Liver (tissue), 9 donors: ENCODE data around the gene FRMD5. TPM values are rescaled to one million over a fixed set of nuclear protein-coding genes. Genes with fewer than 3 reads are reported as not detected.

ENCODE experiments used
- DNase-seq: peaks from one replicate; pipeline ENCODE4 v3.0.0-alpha.2; 2017; ENCODE audit warnings: low spot score
- H3K27ac ChIP-seq, 2 donors: one replicate each; pipeline ENCODE4 v1.7.0; 2013; ENCODE audit warnings: inconsistent platforms in 2 of 2, low read length in 2 of 2, control low read depth in 1 of 2, low read depth in 1 of 2, mild to moderate bottlenecking in 1 of 2
- H3K27me3 ChIP-seq, 4 donors: one replicate each; pipeline versions ENCODE4 v1.6.1 to v1.7.0; 2013; ENCODE audit warnings: low read length in 3 of 4, inconsistent platforms in 1 of 4, mild to moderate bottlenecking in 1 of 4, moderate library complexity in 1 of 4; ENCODE audit not compliant: control insufficient read depth in 4 of 4, insufficient read depth in 4 of 4
- H3K36me3 ChIP-seq, 4 donors: one replicate each; pipeline versions ENCODE4 v1.6.1 to v1.7.0; 2013; ENCODE audit warnings: low read length in 3 of 4, mild to moderate bottlenecking in 3 of 4, low read depth in 1 of 4, moderate library complexity in 1 of 4; ENCODE audit not compliant: control insufficient read depth in 4 of 4, insufficient read depth in 3 of 4
- H3K4me1 ChIP-seq, 4 donors: one replicate each; pipeline versions ENCODE4 v1.6.1 to v1.7.0; 2013; ENCODE audit warnings: low read length in 3 of 4, mild to moderate bottlenecking in 3 of 4, moderate library complexity in 1 of 4; ENCODE audit not compliant: control insufficient read depth in 4 of 4, insufficient read depth in 4 of 4
- H3K4me3 ChIP-seq, 3 donors: one replicate each; pipeline versions ENCODE4 v1.6.1 to v1.7.0; 2013; ENCODE audit warnings: low read length in 3 of 3, control low read depth in 1 of 3, low read depth in 1 of 3, mild to moderate bottlenecking in 1 of 3
- H3K9ac ChIP-seq, 2 donors: one replicate each; pipeline ENCODE4 v1.7.0; 2013; ENCODE audit warnings: low read length in 2 of 2, mild to moderate bottlenecking in 2 of 2, moderate library complexity in 2 of 2, control low read depth in 1 of 2, low read depth in 1 of 2
- H3K9me3 ChIP-seq, 4 donors: one replicate each; pipeline versions ENCODE4 v1.6.1 to v1.7.0; 2013; ENCODE audit warnings: low read length in 3 of 4; ENCODE audit not compliant: control insufficient read depth in 4 of 4
- EGR1 ChIP-seq, 2 donors: IDR thresholded peaks; 2 replicates each; pipeline ENCODE4 v1.6.1; 2016 to 2018; ENCODE audit warnings: antibody characterized with exemption in 2 of 2, low read depth in 2 of 2
- FOXA1 ChIP-seq: IDR thresholded peaks from 2 replicates; pipeline ENCODE4 v1.6.1; 2016; ENCODE audit warnings: antibody characterized with exemption
- FOXA2 ChIP-seq: IDR thresholded peaks from 2 replicates; pipeline ENCODE4 v1.6.1; 2016; ENCODE audit warnings: antibody characterized with exemption
- HNF4A ChIP-seq, 2 donors: conservative IDR thresholded peaks; 2 replicates each; pipeline ENCODE4 v1.6.1; 2016; ENCODE audit warnings: antibody characterized with exemption in 2 of 2, mild to moderate bottlenecking in 2 of 2
- HNF4G ChIP-seq: IDR thresholded peaks from 2 replicates; pipeline ENCODE4 v1.6.1; 2016; ENCODE audit warnings: antibody characterized with exemption
- JUND ChIP-seq, 2 donors: IDR thresholded peaks; 2 replicates each; pipeline ENCODE4 v1.6.1; 2016; ENCODE audit warnings: antibody characterized with exemption in 2 of 2
- NR2F2 ChIP-seq: IDR thresholded peaks from 2 replicates; pipeline ENCODE4 v1.6.1; 2016; ENCODE audit warnings: antibody characterized with exemption
- RAD21 ChIP-seq, 2 donors: IDR thresholded peaks; 2 replicates each; pipeline ENCODE4 v1.6.1; 2016; ENCODE audit warnings: antibody characterized with exemption in 2 of 2, mild to moderate bottlenecking in 2 of 2
- RXRA ChIP-seq, 2 donors: IDR thresholded peaks; 2 replicates each; pipeline ENCODE4 v1.6.1; 2017 to 2018; ENCODE audit warnings: antibody characterized with exemption in 2 of 2, mild to moderate bottlenecking in 1 of 2
- SP1 ChIP-seq: IDR thresholded peaks from 2 replicates; pipeline ENCODE4 v1.6.1; 2018; ENCODE audit warnings: antibody characterized with exemption, mild to moderate bottlenecking
- YY1 ChIP-seq: IDR thresholded peaks from 2 replicates; pipeline ENCODE4 v1.6.1; 2016; ENCODE audit warnings: antibody characterized with exemption, mild to moderate bottlenecking
- WGBS: extraction: QIAGEN DNeasy Blood & Tissue Kit; methylation state at CpG from one replicate; pipeline ENCODE4 v1.1.7; 2013; 5-methylcytosine and 5-hydroxymethylcytosine counted together
- polyA plus RNA-seq, 2 donors: library from polyadenylated mRNA; stranded (reverse) in 1 of 2; unstranded in 1 of 2; fragments of 200-250 nt in 1 of 2; fragments of >200 nt in 1 of 2; fragmentation: Nextera tagmentation in 1 of 2; extraction: Ambion mirVana in 1 of 2; gene quantifications; one replicate each; pipeline versions ENCODE4 v1.2.1 to v1.2.3, GENCODE V29; 2013 to 2015
- total RNA-seq, 2 donors: library from RNA; depleted of rRNA; stranded (reverse); fragments of >200 nt; gene quantifications; one replicate each; pipeline ENCODE4 v1.2.3, GENCODE V29; 2014
- TF ChIP-seq, protein P1 (sequence below): IDR thresholded peaks from 2 replicates; pipeline ENCODE4 v1.6.1; 2016; ENCODE audit warnings: antibody characterized with exemption
- TF ChIP-seq, protein P2 (sequence below): IDR thresholded peaks from 2 replicates; pipeline ENCODE4 v1.6.1; 2016; ENCODE audit warnings: antibody characterized with exemption
- TF ChIP-seq, protein P3 (sequence below): fragments of 150-350 bp; IDR thresholded peaks from 2 replicates; pipeline ENCODE4 v1.5.1; 2017; ENCODE audit warnings: improper control_type of control experiment, low read depth, low read length; ENCODE audit not compliant: missing input control
- TF ChIP-seq, protein P4 (sequence below): IDR thresholded peaks from 2 replicates; pipeline ENCODE4 v1.6.1; 2016; ENCODE audit warnings: antibody characterized with exemption
- TF ChIP-seq, protein P5 (sequence below): IDR thresholded peaks from 2 replicates; pipeline ENCODE4 v1.6.1; 2016; ENCODE audit warnings: antibody characterized with exemption, mild to moderate bottlenecking
- donor health status: healthy.
- donor health status: healthy.
- donor health status: healthy.
- donor health status: healthy.
- donor health status: healthy.

Gene FRMD5
- total and polyA plus RNA-seq, 4 donors: 0.01 to 0.25 TPM; not detected in 2

DNA sequence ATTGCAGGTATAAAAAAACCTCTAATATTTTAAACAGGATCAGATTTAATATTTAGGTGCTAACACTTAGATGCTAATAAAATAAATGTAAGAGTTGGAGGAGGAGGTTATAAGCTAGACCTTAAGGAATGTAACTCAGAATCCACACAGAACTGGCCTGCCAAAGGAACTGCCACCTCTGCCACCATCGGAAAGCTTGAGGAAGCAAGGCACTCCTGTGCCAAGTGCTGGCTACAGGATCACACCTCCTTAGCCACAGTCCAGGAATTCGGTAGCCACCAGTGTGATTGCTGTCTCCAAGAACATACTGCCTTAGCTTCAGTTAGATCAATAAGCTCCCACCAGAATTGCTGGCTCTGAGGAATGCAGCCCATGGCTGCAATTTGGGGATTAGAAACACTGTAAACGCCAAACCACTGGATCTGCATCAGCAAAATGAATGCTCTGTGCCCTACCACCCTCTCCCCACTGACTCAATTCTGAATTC is 58.0 kb downstream of the FRMD5 start:
- Histone ChIP-seq H3K27ac (no peak overlapping the region), H3K4me1 (no peaks in the 10 kb centered on the region), H3K36me3 (no peaks in the 10 kb centered on the region), H3K9me3 (no peaks in the 10 kb centered on the region), H3K4me3 (no peak overlapping the region), H3K27me3 (no peaks in the 10 kb centered on the region), H3K9ac (no peak overlapping the region)
- 74% methylated on average over 3 of the region's 3 CpGs for WGBS
- TF ChIP-seq FOXA2 (no peak), YY1 (no peak), JUND (IDR thresholded peaks at IDR 0.05) (no peak), FOXA1 (no peak), RXRA (IDR thresholded peaks at IDR 0.05) (no peak), HNF4G (no peak), EGR1 (IDR thresholded peaks at IDR 0.05; ENCODE audit: low read depth in 2 of 2) (no peak), HNF4A (conservative IDR thresholded peaks at IDR 0.05) (no peak)
- TF ChIP-seq, protein P1, sequence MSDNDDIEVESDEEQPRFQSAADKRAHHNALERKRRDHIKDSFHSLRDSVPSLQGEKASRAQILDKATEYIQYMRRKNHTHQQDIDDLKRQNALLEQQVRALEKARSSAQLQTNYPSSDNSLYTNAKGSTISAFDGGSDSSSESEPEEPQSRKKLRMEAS: no peak
- TF ChIP-seq, protein P2, sequence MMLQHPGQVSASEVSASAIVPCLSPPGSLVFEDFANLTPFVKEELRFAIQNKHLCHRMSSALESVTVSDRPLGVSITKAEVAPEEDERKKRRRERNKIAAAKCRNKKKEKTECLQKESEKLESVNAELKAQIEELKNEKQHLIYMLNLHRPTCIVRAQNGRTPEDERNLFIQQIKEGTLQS: no peak
- TF ChIP-seq, protein P3, sequence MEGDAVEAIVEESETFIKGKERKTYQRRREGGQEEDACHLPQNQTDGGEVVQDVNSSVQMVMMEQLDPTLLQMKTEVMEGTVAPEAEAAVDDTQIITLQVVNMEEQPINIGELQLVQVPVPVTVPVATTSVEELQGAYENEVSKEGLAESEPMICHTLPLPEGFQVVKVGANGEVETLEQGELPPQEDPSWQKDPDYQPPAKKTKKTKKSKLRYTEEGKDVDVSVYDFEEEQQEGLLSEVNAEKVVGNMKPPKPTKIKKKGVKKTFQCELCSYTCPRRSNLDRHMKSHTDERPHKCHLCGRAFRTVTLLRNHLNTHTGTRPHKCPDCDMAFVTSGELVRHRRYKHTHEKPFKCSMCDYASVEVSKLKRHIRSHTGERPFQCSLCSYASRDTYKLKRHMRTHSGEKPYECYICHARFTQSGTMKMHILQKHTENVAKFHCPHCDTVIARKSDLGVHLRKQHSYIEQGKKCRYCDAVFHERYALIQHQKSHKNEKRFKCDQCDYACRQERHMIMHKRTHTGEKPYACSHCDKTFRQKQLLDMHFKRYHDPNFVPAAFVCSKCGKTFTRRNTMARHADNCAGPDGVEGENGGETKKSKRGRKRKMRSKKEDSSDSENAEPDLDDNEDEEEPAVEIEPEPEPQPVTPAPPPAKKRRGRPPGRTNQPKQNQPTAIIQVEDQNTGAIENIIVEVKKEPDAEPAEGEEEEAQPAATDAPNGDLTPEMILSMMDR: no peak
- TF ChIP-seq, protein P4, sequence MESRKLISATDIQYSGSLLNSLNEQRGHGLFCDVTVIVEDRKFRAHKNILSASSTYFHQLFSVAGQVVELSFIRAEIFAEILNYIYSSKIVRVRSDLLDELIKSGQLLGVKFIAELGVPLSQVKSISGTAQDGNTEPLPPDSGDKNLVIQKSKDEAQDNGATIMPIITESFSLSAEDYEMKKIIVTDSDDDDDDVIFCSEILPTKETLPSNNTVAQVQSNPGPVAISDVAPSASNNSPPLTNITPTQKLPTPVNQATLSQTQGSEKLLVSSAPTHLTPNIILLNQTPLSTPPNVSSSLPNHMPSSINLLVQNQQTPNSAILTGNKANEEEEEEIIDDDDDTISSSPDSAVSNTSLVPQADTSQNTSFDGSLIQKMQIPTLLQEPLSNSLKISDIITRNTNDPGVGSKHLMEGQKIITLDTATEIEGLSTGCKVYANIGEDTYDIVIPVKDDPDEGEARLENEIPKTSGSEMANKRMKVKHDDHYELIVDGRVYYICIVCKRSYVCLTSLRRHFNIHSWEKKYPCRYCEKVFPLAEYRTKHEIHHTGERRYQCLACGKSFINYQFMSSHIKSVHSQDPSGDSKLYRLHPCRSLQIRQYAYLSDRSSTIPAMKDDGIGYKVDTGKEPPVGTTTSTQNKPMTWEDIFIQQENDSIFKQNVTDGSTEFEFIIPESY: no peak
- DNase-seq: no peak

DNA sequence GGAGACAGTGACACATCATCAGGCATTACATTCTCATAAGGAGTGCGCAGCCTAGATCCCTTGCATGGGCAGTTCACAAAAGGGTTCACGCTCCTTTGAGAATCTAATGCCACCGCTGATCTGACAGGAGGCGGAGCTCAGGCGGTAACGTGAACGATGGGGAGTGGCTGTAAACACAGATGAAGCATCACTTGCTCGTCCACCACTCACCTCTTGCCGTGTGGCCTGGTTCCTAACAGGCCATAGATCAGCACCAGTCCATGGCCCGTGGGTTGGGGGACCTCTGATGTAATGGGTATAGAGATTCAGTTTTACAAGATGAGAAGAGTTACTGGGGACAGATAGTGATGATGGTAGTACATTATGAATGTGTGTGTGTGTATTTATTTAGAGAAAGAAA is 63.0 kb downstream of the FRMD5 start:
- no peak overlapping the region for H3K9ac ChIP-seq
- H3K27ac ChIP-seq: no peak overlapping the region
- 90% methylated on average over 10 of the region's 10 CpGs for WGBS
- no peak for DNase-seq
- H3K4me3 ChIP-seq: no peak overlapping the region
- no peaks in the 10 kb centered on the region for H3K27me3 ChIP-seq
- no peaks in the 10 kb centered on the region for H3K4me1 ChIP-seq
- no peaks in the 10 kb centered on the region for H3K9me3 ChIP-seq
- H3K36me3 ChIP-seq: no peaks in the 10 kb centered on the region
- TF ChIP-seq, protein P5, sequence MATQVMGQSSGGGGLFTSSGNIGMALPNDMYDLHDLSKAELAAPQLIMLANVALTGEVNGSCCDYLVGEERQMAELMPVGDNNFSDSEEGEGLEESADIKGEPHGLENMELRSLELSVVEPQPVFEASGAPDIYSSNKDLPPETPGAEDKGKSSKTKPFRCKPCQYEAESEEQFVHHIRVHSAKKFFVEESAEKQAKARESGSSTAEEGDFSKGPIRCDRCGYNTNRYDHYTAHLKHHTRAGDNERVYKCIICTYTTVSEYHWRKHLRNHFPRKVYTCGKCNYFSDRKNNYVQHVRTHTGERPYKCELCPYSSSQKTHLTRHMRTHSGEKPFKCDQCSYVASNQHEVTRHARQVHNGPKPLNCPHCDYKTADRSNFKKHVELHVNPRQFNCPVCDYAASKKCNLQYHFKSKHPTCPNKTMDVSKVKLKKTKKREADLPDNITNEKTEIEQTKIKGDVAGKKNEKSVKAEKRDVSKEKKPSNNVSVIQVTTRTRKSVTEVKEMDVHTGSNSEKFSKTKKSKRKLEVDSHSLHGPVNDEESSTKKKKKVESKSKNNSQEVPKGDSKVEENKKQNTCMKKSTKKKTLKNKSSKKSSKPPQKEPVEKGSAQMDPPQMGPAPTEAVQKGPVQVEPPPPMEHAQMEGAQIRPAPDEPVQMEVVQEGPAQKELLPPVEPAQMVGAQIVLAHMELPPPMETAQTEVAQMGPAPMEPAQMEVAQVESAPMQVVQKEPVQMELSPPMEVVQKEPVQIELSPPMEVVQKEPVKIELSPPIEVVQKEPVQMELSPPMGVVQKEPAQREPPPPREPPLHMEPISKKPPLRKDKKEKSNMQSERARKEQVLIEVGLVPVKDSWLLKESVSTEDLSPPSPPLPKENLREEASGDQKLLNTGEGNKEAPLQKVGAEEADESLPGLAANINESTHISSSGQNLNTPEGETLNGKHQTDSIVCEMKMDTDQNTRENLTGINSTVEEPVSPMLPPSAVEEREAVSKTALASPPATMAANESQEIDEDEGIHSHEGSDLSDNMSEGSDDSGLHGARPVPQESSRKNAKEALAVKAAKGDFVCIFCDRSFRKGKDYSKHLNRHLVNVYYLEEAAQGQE: no peak
- TF ChIP-seq FOXA1 (no peak), SP1 (no peak), YY1 (no peak), RAD21 (IDR thresholded peaks at IDR 0.05) (no peak), HNF4G (no peak), HNF4A (conservative IDR thresholded peaks at IDR 0.05) (no peak), RXRA (IDR thresholded peaks at IDR 0.05) (no peak), EGR1 (IDR thresholded peaks at IDR 0.05; ENCODE audit: low read depth in 2 of 2) (no peak), NR2F2 (no peak)
